GM21515 (cell line): Measurements from ENCODE around the gene OTUB2.

Source experiments
- ATAC-seq: cut with Tn5 transposase; IDR thresholded peaks from one replicate; pipeline ENCODE4 v1.9.1; 2021; ENCODE audit not compliant: unreplicated experiment

Gene OTUB2

DNA sequence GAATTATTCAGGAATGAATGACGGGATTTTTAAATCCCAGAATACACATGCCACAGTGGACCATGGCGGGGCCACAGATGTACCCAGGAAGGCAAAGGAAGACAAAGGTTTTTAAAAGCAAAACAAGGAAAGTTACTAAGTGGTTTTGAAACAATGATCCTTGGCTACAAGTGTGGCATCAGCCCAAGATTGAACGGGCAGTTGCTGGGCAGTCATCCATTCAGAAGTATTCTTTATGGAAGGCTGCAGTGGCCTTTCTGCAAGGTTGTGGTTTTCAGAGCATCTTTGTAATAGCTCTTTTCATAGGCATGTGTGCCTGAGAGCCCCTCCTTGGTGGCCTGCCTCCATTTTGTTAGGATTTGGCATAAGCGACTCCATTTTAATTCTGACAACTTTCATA lies 71.0 kb downstream of the OTUB2 start:
- ATAC-seq, result no peak
